Peyer's patch (tissue), 4 donors: ENCODE results near the gene BMPR1B.

ENCODE experiments used
- POLR2A ChIP-seq, 2 donors: fragments of 450-650 bp; IDR thresholded peaks; one replicate each; pipeline ENCODE4 v1.5.1; 2017; ENCODE audit warnings: antibody characterized with exemption in 2 of 2, mild to moderate bottlenecking in 2 of 2, moderate library complexity in 2 of 2
- TF ChIP-seq, protein P1 (sequence below), 6 experiments: fragments of 450-650 bp in 4 of 6; fragments of 200-600 bp in 2 of 6; sonication (generic) in 1 of 6; IDR thresholded peaks; one replicate each; pipeline ENCODE4 v1.5.1; 2017 to 2019; ENCODE audit warnings: antibody characterized with exemption in 6 of 6, mild to moderate bottlenecking in 3 of 6, moderate library complexity in 1 of 6

DNA sequence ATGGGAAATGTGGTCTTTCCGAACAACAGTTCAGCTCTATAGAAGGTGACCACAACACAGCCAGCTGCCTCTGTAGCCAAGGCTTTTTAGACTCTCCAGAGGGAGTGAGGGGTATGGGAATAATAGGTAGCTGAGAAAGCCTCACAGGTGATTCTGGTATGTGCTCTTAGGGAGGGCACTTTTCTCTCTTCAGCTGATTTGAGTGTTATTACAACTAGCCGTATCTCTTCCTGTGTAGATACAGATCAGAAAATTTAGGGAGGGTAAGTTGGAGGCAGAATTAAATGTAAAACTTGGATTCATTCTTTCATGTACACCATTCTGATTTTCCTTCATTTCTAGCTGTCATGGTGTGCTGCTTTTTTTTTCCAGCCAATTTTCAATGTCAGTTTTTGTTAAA lies 154.9 kb downstream of the BMPR1B start:
- no peak for TF ChIP-seq POLR2A (IDR thresholded peaks at IDR 0.05)
- TF ChIP-seq, protein P1, sequence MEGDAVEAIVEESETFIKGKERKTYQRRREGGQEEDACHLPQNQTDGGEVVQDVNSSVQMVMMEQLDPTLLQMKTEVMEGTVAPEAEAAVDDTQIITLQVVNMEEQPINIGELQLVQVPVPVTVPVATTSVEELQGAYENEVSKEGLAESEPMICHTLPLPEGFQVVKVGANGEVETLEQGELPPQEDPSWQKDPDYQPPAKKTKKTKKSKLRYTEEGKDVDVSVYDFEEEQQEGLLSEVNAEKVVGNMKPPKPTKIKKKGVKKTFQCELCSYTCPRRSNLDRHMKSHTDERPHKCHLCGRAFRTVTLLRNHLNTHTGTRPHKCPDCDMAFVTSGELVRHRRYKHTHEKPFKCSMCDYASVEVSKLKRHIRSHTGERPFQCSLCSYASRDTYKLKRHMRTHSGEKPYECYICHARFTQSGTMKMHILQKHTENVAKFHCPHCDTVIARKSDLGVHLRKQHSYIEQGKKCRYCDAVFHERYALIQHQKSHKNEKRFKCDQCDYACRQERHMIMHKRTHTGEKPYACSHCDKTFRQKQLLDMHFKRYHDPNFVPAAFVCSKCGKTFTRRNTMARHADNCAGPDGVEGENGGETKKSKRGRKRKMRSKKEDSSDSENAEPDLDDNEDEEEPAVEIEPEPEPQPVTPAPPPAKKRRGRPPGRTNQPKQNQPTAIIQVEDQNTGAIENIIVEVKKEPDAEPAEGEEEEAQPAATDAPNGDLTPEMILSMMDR (IDR thresholded peaks at IDR 0.05) = no peak
